Measurements from ENCODE around the gene HOXD10.

The HOXD10 gene

DNA sequence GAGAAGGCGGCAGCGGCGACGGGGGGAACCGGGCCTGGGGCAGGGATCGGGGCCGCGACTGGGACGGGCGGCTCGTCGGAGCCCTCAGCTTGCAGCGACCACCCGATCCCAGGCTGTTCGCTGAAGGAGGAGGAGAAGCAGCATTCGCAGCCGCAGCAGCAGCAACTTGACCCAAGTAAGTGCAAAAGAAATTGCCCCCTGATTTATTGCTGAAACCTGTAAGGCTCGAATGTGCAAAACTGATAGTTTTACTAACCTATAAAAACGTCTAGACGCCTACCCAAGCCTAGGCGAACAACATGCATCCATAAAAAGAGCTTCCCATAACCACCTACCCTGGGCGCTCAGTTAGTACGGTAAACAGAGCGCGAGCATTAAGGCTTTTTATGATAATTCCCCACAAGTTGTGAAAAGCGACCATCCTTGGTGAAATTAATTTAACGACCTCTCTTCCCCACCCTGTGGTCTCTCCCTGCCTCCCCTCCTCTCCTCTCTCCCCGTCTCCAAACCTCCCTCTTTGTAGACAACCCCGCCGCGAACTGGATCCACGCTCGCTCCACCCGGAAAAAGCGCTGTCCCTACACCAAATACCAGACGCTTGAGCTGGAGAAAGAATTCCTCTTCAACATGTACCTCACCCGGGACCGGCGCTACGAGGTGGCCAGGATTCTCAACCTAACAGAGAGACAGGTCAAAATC, 7.0 kb downstream of the HOXD10 start:
- DNase-seq (ENCODE audit: low read depth in 2 of 2): no peak

DNA sequence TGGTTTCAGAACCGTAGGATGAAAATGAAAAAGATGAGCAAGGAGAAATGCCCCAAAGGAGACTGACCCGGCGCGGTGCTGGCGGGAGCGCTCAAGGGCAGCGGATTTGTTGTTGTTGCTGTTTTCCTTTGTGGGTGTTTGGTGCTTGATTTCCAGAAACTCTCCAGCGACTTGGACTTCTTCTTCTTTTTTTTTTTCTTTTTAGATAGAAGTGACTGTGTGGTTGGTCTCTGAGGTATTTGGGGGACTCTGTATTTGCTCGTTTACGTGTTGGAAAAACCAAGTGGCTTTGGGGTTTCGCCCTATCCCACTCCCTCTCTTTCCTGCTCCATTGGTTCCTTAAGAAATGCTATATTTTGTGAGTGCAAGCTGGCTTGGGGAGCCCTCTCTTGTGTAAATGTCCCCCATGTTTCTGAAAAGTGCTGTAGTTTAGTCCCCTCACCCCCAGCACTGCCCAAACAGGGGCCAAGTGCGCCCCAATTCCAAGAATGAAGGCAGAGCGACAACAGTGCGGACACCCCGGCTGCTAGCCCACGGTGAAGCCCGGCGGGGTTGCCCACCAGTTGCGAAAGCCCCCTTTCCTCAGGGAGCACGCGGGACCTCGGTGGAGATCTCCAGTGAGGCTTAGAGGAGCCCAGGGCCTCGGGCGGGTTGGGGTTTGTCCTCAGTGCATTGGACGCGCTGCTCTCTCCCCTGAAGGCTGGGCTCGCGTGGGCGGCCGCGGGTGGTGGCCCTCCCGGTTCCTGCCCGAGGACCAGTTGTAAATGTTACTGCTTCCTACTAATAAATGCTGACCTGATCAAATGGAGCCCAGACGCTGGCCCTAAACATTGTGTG, 7.8 kb downstream of the HOXD10 start:
- DNase-seq (ENCODE audit: low read depth in 2 of 2): no peak

DNA sequence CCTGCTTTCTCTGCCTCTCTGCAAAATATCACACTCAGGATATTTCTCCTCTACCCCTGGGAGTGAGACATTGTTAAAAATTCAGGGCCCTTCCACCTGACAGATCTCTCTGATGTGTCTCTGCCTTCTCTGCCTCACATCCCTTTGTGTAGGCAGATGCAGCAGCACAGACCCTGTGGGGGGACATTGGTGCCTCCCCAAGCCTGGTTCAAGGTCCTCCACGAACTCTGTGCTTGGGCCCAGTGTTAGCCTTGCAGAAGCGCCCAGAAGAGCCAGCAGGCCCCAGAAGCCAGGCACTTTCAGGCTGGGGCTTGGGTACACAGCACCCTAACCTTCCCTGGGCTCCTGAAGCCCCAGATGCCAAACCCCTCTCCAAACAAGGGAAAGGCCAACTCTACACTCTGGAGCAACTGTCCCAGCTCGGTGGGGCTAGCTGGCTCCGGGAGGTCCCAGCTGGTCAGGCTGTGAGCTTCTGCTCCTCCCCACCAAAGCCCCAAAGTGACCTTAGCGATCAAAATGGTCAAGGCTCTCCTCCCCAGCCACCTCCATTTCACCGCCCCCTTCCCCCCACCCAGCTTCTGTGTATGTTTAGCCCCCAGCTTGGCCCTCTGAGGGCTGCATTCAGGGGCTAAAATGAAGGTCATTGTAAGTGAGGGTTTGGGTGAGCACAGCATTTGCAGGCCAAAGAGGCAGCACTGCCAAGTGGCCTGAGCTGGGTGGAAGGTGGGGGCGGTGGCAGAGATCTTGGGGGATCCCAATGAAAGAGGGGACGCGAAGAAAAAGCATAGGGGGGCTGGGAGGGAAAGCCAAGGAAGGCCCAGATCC, 8.6 kb downstream of the HOXD10 start:
- no peak for DNase-seq (ENCODE audit: low read depth in 2 of 2)

DNA sequence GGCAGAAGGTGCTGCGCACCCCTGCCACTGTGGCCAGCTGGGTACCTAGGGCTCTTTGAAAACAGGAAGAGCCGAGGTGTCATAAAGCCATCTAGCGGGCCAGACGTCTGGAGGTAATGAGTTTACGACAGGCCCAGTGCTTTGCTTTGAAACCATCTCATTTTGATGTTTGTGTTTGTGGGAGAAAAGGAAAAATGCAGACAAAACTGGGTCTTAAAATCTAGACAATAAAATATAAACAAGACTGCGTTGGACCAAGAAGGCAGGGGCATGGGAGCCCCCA, 9.1 kb downstream of the HOXD10 start:
- no peak for DNase-seq (ENCODE audit: low read depth in 2 of 2)

DNA sequence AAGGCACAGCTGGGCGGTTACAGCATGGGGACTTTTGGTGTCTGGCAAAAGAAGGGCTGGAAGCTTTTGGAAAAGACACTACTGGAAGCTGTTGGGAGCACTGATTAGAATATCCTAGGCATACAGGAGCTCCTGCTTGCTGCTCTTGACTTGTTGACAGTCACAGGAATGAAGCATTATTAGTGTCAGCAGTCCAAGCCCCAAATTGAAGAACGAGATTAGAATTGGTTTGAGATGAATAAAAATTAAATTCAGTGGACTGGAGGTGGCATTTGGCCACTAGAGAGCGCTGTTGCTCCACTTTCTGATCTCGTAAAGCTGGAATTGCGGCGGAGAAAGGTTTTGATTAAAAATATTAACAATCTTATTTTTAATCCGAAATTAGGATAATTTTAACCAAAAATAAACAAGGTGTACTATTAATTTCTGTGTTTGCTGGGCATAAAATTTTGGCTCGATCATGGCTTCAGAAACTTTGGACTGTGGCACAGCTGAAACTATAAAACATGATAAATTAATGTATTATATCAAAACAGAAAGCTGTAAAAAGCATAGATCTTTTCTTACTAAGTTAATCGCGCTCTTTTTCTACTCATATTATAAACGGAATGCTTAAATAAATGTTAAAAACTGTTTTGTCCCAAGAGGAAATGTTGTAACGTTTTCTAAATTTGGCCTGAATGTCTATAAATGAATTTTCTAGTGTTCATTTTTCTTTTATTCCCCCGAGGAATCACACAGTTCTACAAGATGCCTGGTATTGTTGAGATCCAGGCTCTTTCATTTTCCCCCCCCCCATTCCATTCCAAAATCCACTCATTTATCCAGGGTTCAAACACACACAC, 10.6 kb downstream of the HOXD10 start:
- peak; percentile 50 to 60 for DNase-seq (ENCODE audit: low read depth in 2 of 2)

DNA sequence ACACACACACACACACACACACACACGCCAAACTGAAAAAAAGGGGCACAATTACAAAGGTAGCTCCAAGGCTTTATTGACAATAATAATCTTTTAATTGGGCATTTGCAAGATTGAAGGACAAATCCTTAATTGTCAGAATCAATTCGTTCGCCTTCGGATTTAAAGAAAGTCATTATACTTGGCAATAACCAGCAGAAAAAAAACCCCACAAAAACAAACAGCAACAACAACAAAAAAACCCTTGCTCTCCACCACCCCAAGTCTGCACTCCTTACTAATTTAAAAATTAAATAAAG, 11.1 kb downstream of the HOXD10 start:
- DNase-seq (ENCODE audit: low read depth in 2 of 2): no peak

DNA sequence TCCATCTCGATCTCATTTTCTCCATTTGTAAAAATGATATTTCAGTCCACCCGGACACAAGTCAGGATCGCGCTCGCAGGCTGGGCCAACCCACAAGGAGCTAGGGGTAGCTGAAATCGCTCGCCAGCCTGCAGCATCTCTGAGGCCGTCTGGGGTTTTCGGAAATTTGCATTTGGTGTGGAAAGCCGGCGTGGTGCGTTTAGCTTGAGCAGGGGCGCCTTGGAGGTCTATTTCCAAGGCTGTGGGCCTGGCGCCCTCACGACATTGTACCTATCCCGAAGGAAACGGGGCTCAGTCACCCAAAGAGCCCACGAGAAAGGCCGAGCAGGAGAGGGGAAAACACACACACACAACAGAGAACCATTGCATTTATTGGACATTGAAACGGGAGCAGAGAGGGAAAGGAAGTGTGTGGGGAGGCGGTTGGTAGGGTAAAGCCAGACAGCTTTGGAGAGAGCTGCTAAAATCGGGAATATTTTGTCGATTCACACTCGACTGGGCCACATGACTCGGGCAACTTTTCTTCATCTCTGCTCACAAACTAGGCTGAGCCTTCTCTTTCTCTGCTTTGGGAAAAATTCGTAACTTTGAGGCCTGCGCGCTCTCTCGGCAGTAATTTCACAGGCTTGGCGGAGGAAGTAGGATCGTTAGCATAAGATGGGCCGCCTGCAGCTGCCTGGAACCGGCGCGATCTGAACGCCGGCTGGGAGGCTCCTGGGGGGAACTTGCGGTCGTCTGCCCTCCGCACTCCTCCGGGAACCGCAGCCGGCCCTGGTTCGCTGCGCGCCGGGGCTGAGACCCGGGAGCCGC, 11.8 kb downstream of the HOXD10 start:
- no peak for DNase-seq (ENCODE audit: low read depth in 2 of 2)

DNA sequence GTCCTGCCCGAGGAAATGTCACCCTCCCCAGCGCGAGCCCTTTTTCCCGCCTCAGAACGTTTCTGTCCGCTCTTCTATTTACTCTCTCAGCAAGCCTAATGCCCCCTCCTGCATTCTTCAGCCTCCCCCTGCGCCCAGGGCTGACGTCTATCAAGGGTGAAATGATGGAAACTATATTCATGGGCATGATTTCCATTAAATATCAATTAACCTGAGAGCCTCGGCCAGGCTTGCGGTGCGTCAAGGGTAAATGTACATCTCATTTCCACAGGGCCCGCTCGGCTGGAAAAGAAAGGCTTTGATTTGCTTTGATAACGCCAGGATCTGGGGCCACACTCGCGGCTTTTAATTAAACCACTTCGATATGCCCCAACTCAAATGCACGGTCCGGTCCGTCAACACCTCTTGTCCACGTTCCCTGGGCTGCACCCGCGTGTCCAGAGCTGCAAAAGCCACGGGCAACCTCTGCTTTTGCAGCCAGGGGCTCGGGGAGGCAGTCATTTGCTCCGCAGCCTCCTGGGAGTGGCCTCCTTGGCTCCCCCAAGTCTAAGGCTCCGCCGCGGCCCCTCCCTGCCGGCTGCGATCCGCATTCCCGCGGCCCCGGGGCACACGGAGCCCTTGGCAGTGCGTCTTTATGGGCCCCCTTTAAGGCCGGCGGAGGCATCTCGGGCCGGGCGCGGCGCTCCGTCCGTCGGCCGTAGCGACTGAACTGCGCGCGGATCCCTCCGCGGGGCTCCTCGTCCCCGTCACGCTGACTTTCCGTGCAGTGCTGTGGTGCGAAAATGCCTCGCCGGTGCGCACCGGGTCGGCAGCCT, 12.6 kb downstream of the HOXD10 start, which contains the start of gene HOXD8:
HOXD8 (plus strand) TSS at position 724 of the 815 bp plus-strand sequence. CDS start 662 bp downstream, outside the sequence.
- no peak for DNase-seq (ENCODE audit: low read depth in 2 of 2)

DNA sequence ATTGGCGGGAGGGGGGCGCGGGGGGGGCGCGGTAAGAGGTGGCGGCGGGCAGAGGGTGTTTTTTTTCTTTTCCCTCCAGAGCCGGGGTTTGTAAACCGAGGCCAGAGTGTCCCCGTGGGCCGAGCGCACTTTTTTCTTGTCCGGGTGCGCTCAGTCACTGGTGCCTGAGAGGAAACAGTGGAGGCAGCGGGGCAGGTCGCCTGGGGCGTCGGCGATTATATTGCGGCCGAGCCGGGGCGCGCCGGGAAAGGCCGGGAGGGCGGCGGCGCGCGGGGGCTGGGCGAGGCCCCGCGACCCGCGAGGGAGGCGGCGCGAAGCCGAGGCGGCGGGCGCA, 13.2 kb downstream of the HOXD10 start:
- no peak for DNase-seq (ENCODE audit: low read depth in 2 of 2)

DNA sequence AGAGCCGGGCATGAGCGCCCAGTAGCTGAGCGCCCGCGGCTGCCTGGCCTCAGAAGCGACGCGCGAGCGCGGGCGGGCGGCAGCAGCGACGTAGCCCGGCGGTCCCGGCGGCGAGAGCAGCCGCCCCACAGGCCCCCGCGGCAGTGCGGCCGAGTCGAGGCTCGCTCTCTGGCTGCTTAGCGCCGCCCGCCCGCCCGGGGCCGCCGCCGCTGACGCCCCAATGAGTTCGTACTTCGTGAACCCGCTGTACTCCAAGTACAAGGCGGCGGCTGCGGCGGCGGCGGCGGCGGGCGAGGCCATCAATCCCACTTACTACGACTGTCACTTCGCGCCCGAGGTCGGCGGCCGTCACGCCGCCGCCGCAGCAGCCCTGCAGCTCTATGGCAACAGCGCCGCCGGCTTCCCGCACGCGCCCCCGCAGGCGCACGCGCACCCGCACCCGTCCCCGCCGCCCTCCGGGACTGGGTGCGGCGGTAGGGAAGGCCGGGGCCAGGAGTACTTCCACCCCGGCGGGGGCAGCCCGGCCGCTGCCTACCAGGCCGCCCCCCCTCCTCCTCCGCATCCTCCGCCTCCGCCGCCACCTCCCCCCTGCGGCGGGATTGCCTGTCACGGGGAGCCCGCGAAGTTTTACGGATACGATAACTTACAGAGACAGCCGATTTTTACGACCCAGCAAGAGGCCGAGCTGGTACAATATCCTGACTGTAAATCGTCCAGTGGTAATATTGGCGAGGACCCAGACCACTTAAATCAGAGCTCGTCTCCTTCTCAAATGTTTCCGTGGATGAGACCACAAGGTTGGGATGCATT, 13.8 kb downstream of the HOXD10 start:
- DNase-seq (ENCODE audit: low read depth in 2 of 2): no peak

DNA sequence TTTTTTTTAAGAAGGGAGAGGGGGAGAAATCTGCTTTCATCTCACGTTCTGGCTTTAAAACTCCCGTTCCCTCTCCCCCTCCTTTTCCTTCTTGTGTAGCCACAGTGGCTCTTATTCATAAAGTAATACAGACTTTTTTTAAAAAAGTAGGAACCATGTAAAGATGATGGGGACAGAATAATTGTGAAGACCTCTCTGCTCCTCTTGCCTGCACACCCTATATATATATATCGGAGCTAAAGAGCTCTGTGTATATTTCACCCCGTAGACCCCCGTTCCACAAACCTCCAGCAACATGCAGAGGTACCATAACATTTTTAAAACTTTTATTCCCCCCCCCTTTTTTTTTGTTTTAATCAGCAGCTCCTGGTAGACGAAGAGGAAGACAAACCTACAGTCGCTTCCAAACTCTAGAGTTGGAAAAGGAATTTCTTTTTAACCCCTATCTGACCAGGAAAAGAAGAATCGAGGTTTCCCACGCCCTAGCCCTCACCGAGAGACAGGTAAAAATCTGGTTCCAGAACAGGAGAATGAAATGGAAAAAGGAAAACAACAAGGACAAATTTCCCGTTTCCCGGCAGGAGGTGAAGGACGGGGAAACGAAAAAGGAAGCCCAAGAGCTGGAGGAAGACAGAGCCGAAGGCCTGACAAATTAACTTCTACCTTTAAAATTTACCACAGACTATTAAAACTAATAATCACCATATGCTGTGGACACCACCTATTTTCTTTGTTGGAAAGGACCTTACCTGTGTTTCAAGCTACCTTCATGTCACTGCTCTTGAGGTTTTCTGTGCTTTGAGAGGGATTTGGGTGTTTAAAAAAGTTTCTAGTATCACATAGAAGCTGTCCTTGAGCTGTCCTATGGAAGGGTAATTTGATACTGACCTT, 14.6 kb downstream of the HOXD10 start:
- DNase-seq (ENCODE audit: low read depth in 2 of 2): no peak

DNA sequence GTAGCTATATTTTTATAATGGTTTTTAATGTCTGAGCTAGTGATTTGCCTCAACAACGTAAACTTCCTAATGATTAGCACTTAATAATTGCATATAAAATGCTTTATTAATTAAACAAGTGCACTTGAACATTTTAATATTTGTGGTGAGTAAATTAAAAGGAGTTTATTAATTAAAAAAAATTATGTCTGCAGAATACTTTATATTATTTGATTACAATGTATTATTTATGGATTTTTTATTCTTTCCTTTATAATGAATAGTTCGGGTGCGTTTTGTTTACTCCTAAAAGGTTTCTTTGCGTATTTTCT, 15.2 kb downstream of the HOXD10 start:
- no peak for DNase-seq (ENCODE audit: low read depth in 2 of 2)

DNA sequence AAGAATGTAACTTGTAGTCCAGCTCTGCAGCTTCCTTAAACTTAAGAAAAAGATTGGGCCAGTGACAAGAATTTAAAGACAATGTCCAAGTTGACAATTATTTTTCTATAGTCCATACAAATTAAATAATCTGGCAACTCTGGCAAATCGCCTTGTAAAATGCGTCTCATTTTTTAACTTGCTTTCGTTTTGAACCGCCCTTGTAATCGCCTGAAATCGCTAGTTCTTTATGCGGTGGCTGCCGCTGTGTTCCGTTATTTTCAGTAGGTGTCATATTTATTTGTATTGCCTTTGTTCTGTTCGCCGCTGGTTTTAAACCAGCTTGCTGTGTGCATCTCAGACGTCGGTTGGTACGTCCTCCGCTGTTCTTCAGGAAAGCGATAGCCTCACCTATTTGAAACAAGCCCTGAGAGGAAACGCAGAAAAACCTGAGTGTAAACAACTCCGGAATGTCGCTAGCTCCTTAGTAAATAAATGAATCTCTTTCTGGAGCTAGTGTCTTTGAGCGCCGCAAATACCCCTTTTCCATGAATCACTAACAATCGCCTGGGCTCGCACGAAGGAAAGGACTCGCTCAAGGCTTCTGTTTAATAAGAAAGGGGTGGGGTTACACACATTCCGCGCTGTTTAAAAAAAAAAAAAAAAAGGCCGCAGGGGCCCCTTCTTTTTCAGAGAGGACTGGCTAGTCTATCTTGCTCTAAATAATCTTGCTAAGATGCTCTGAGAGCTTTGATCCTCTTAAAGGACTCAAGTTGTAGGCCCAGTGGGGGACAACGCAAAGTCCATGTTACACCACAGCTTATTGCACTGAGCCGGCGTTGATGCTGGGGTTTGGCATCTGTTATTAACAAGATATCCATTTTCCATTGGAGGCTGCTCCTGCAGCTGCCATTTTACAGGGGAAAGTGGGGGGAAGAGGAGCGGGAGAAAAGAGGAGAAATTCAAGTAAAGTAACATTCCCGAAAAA, 15.9 kb downstream of the HOXD10 start:
- no peak for DNase-seq (ENCODE audit: low read depth in 2 of 2)

DNA sequence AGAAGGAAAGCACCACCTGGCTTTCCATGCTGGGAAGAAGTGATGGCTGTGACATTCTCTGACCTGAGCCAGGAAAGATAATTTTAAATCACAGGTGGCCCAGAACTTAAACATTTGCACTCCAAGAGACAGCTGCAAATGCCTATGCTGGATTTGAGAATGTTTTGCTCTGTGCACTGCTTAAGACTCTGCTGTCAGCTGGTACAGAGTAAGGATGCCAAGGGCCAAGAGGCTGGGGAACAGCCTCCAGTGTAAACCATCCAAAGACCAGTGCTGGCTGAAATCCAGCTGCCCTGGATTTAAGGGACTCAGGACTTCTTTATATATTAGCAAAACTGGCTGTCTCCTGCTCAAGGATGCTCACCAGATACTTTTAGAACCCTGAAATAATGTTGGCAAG, 16.8 kb downstream of the HOXD10 start:
- no peak for DNase-seq (ENCODE audit: low read depth in 2 of 2)

DNA sequence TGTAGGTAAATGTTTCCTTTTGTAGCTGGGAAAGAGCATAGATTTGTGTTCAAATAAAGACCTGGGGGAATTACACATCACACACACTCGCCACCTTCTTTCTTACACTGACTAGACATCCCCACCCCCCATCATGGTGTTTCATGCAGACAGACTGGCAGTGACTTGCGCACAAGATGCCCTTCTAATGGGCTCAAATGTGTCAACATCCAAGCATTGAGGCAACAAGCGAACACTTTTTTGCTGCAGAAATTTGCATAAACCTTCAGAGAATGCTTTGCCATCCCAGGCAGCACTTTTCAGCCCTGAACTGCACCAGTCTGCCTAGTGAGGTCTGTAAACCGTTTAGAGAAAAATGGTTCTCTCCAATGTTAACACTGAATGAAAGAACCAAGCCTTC, 17.5 kb downstream of the HOXD10 start:
- no peak for DNase-seq (ENCODE audit: low read depth in 2 of 2)

DNA sequence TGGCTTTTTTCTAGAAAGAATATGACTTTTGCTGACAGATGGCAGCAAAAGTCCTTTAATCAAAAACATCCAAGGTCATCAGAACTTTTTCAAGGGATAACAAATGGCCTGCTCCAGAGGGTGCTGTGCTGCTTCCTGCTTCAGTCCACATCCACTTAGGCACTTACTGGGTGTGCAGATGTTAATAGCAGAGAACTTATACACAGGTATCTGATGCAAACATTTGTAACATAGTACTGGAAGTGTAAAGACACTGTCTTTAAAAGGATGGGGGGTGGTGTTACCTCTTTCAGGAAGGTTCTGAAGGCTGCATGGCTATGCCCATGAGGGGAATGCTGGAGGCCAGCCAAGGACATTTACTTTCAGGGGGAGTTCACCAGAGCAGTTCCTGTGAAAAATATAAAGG, 18.5 kb downstream of the HOXD10 start:
- DNase-seq (ENCODE audit: low read depth in 2 of 2): no peak

Measured in stimulated activated CD8-positive, alpha-beta memory T cell treated with anti-CD3 and anti-CD28 coated beads, Interleukin-7, amount 100 ng/mL, for 1 hour (primary cell).